Measurements from ENCODE around the gene RBP3. TPM values are rescaled to one million over a fixed set of nuclear protein-coding genes. Genes with fewer than 3 reads are reported as not detected.

Gene RBP3
- total RNA-seq, 2 donors from 2014 or later = not detected

- TF ChIP-seq CTCF (IDR thresholded peaks at IDR 0.05) = no peak
- DNase-seq (ENCODE audit: low spot score) (no peak), ATAC-seq (ENCODE audit: insufficient number of reproducible peaks, low FRiP score, low read depth) (no peak)
- Histone ChIP-seq H3K27me3 (replicated peaks; ENCODE audit: insufficient read depth) (no peaks in the 10 kb centered on the region), H3K4me3 (no peak overlapping the region), H3K36me3 (no peaks in the 10 kb centered on the region), H3K27ac (no peak overlapping the region), H3K9me3 (no peaks in the 10 kb centered on the region), H3K4me1 (ENCODE audit: control insufficient read depth in 1 of 2, low read depth in 2 of 2) (no peaks in the 10 kb centered on the region)
Measured at GRCh38 chr10:47326927-47327330, 21.2 kb upstream of the RBP3 start.

DNA sequence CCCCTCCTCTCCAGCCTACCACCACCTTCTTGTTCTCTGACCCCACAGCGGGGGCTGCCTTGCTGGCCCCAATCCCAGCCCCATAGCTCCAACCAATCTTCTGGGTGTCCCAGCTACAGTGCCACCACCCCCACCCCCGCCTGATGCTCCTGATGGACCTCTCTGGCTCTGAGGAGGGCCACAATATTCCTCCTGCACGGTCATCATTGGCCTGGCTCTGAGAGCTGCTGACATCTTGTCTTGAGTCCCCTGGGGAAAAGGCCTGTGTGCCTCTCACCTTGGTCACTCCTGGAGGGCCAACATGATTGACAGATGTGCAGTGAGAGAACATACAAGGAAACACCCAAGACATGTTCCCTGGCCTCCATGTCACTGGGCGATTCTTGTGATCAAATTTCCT, 18.3 kb upstream of the RBP3 start:
- no peaks in the 10 kb centered on the region for H3K4me1 ChIP-seq (ENCODE audit: control insufficient read depth in 1 of 2, low read depth in 2 of 2)
- no peaks in the 10 kb centered on the region for H3K9me3 ChIP-seq
- ATAC-seq (ENCODE audit: insufficient number of reproducible peaks, low FRiP score, low read depth) = no peak
- H3K36me3 ChIP-seq = no peaks in the 10 kb centered on the region
- no peak overlapping the region for H3K27ac ChIP-seq
- DNase-seq (ENCODE audit: low spot score) = no peak
- no peaks in the 10 kb centered on the region for H3K27me3 ChIP-seq (replicated peaks; ENCODE audit: insufficient read depth)
- H3K4me3 ChIP-seq = no peak overlapping the region
- no peak for TF ChIP-seq CTCF (IDR thresholded peaks at IDR 0.05)

DNA sequence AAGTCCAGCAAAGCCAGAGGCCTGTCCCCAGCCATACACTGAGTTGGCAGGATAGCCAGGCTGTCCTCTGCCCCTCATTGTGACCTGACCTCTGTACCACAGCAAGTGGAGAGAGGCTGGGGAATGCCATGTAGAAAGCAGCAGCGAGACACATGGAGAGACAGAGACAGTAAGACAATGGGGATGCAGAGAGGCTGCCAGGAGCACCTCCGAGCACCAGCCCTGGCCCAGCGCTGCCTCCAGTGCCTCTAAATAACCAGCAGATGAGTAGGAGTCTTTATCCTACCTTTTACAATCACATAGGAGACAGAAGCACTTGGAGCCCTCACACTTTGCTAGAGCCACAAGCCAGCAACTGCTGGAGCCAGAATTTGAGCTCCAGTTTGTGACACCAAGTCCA, 17.8 kb upstream of the RBP3 start:
- Histone ChIP-seq H3K36me3 (no peaks in the 10 kb centered on the region), H3K4me1 (ENCODE audit: control insufficient read depth in 1 of 2, low read depth in 2 of 2) (no peaks in the 10 kb centered on the region), H3K27me3 (replicated peaks; ENCODE audit: insufficient read depth) (no peaks in the 10 kb centered on the region), H3K4me3 (no peak overlapping the region), H3K9me3 (no peaks in the 10 kb centered on the region), H3K27ac (no peak overlapping the region)
- ATAC-seq (ENCODE audit: insufficient number of reproducible peaks, low FRiP score, low read depth) (no peak), DNase-seq (ENCODE audit: low spot score) (no peak)
- no peak for TF ChIP-seq CTCF (IDR thresholded peaks at IDR 0.05)

- Histone ChIP-seq H3K4me3 (no peak overlapping the region), H3K9me3 (no peaks in the 10 kb centered on the region), H3K27me3 (replicated peaks; ENCODE audit: insufficient read depth) (no peaks in the 10 kb centered on the region), H3K27ac (no peak overlapping the region), H3K36me3 (no peaks in the 10 kb centered on the region), H3K4me1 (ENCODE audit: control insufficient read depth in 1 of 2, low read depth in 2 of 2) (no peaks in the 10 kb centered on the region)
- no peak for TF ChIP-seq CTCF (IDR thresholded peaks at IDR 0.05)
- DNase-seq (ENCODE audit: low spot score) (no peak), ATAC-seq (ENCODE audit: insufficient number of reproducible peaks, low FRiP score, low read depth) (no peak)
Measured at GRCh38 chr10:47330804-47331203, 17.4 kb upstream of the RBP3 start.

DNA sequence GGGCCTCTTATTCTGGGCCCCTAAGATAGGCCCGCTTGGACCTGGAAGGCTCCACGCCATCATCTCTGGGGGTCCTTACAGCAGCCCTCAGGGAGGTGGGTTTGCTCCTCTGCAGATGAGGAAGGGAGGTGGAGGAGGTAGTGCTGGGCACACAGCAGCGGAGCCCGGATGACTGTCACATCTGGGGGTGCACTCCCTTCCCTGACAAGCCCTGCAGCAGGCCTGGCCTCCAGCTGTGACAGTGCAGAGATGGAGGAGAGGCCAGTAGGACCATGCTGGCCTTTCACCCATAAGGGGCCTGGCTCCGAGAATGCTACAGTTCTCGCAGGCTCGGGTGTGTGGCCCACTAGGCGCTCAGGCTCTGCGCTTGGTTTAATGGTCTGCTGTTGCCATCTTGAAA, 16.7 kb upstream of the RBP3 start:
- no peaks in the 10 kb centered on the region for H3K9me3 ChIP-seq
- DNase-seq (ENCODE audit: low spot score) = no peak
- H3K27ac ChIP-seq = no peak overlapping the region
- no peaks in the 10 kb centered on the region for H3K4me1 ChIP-seq (ENCODE audit: control insufficient read depth in 1 of 2, low read depth in 2 of 2)
- no peaks in the 10 kb centered on the region for H3K36me3 ChIP-seq
- H3K4me3 ChIP-seq = no peak overlapping the region
- no peak for ATAC-seq (ENCODE audit: insufficient number of reproducible peaks, low FRiP score, low read depth)
- no peak for TF ChIP-seq CTCF (IDR thresholded peaks at IDR 0.05)
- no peaks in the 10 kb centered on the region for H3K27me3 ChIP-seq (replicated peaks; ENCODE audit: insufficient read depth)

Measured in thoracic aorta (tissue), 2 donors.